ENCODE measurements around the gene ASS1. TPM values are rescaled to one million over a fixed set of nuclear protein-coding genes. Genes with fewer than 3 reads are reported as not detected.

Gene ASS1
- total RNA-seq, 6 donors from 2014 or later = 31.4 to 104 (median 66.3) TPM

DNA sequence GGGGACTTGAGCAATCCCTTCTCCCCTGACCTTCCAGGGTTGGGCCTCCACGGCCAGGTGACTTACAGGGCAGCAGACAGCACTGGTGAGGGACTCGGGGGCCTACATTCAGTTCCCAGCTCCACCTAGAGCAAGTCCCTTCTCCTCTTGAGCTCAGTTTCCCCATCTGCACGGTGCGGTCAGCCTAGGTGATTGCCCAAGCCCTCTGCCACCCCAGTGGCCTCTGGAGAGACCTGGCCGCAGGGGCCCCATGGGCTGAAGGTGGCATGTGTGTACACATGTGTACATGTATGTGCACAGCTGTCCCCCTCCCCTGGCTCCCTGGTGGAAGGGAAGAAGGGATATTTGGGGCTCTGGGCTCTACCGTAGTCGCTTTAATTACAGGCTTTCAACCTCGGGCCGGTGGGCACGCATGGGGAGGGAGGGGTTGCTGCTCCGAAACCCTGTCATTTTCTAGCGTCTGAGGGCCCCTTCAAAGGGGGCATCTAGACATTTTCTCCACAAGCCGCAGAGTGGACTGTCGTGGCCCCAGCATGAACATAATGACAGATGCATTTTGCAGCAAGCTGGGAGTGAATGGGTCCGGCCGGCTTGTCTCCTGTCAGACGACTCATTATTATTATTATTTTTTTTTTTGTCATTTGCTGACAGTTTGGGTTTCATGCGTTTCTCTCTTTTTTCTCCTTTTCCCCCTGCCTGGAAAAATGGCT, 44.0 kb downstream of the ASS1 start:
- 87 to 92% methylated on average over 16 to 17 of the region's 18 CpGs for WGBS, 2 donors
- no peaks in the 10 kb centered on the region for H3K27me3 ChIP-seq
- DNase-seq (no peak), ATAC-seq (ENCODE audit: low FRiP score in 2 of 2) (no peak)
- no peaks in the 10 kb centered on the region for H3K9me3 ChIP-seq
- no peaks in the 10 kb centered on the region for H3K4me1 ChIP-seq
- no peak overlapping the region for H3K27ac ChIP-seq
- H3K36me3 ChIP-seq = peaks cover 0 to 45% (median 17%) of the 10 kb centered on the region in 4 donors
- no peak for TF ChIP-seq POLR2AphosphoS5 (IDR thresholded peaks at IDR 0.05)
- TF ChIP-seq CTCF (IDR thresholded peaks at IDR 0.05) = no peak
- TF ChIP-seq EP300 (IDR thresholded peaks at IDR 0.05) = no peak
- no peak for TF ChIP-seq POLR2A (IDR thresholded peaks at IDR 0.05)
- no peak overlapping the region for H3K4me3 ChIP-seq

DNA sequence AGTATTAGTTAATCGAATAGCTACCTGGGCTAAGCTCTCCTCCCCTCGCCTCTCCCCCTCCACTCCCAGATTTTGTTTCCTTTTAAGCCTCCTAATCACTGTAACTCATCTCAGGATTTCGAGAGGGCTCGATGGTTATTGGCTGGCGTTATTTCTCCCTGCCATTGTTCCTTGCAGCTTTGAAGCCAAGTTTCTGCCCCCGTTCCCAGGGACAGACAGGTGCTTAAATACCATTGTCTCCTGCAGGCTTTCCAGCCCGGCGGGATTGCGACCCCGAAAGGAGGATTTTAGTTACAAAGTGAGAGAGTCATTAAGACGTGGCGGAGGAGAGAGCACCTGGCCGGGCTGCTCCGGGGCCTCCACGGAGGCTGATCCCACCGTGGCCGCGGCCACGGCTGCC, 46.2 kb downstream of the ASS1 start:
- Histone ChIP-seq H3K27ac (no peak overlapping the region), H3K27me3 (no peaks in the 10 kb centered on the region), H3K36me3 (peaks cover 3 to 51% (median 19%) of the 10 kb centered on the region in 4 donors), H3K9me3 (peaks cover 0 to 6% (median 6%) of the 10 kb centered on the region in 4 donors), H3K4me3 (no peak overlapping the region), H3K4me1 (no peaks in the 10 kb centered on the region)
- 76 to 88% methylated on average over 19 of the region's 19 CpGs for WGBS, 2 donors
- DNase-seq = no peak
- ATAC-seq (ENCODE audit: low FRiP score in 2 of 2) = no peak
- TF ChIP-seq EP300 (IDR thresholded peaks at IDR 0.05) (no peak), CTCF (IDR thresholded peaks at IDR 0.05) (no peak), POLR2AphosphoS5 (IDR thresholded peaks at IDR 0.05) (no peak), POLR2A (IDR thresholded peaks at IDR 0.05) (no peak)

- Histone ChIP-seq H3K4me1 (no peaks in the 10 kb centered on the region), H3K27me3 (no peaks in the 10 kb centered on the region), H3K9me3 (peaks cover 0 to 6% (median 6%) of the 10 kb centered on the region in 4 donors), H3K36me3 (peaks cover 3 to 58% (median 20%) of the 10 kb centered on the region in 4 donors), H3K4me3 (no peak overlapping the region), H3K27ac (no peak overlapping the region)
- ATAC-seq (ENCODE audit: low FRiP score in 2 of 2) (no peak), DNase-seq (no peak)
- TF ChIP-seq EP300 (IDR thresholded peaks at IDR 0.05) (no peak), POLR2A (IDR thresholded peaks at IDR 0.05) (no peak), POLR2AphosphoS5 (IDR thresholded peaks at IDR 0.05) (no peak), CTCF (IDR thresholded peaks at IDR 0.05) (no peak)
- 94 to 95% methylated on average over 14 to 15 of the region's 15 CpGs for WGBS, 2 donors
These were observed 47.2 kb downstream of the ASS1 start for GRCh38 chr9:130491830-130492482.

- no peaks in the 10 kb centered on the region for H3K4me1 ChIP-seq
- no peak overlapping the region for H3K27ac ChIP-seq
- H3K9me3 ChIP-seq = peaks cover 0 to 6% (median 6%) of the 10 kb centered on the region in 4 donors
- peaks cover 3 to 65% (median 23%) of the 10 kb centered on the region in 4 donors for H3K36me3 ChIP-seq
- DNase-seq = no peak
- no peak for ATAC-seq (ENCODE audit: low FRiP score in 2 of 2)
- H3K27me3 ChIP-seq = no peaks in the 10 kb centered on the region
- 90 to 95% methylated on average over 4 to 7 of the region's 7 CpGs for WGBS, 2 donors
- no peak for TF ChIP-seq POLR2A (IDR thresholded peaks at IDR 0.05)
- TF ChIP-seq CTCF (IDR thresholded peaks at IDR 0.05) = no peak
- TF ChIP-seq EP300 (IDR thresholded peaks at IDR 0.05) = no peak
- TF ChIP-seq POLR2AphosphoS5 (IDR thresholded peaks at IDR 0.05) = no peak
- no peak overlapping the region for H3K4me3 ChIP-seq
These were observed 48.3 kb downstream of the ASS1 start for GRCh38 chr9:130493021-130493420.
